Measurements from ENCODE around the gene KIAA1586.
"Not testable (repeated sequence)": the region's sequence is repeated elsewhere in the genome, so short reads cannot be mapped to it uniquely, and the experiment has no call there.

KIAA1586 gene

GRCh38 chr6:57046332-57047256 is at the start of gene KIAA1586:
TSS of gene KIAA1586 (plus strand) at chr6:57046693. CDS start at chr6:57046756, 63 bp downstream.
- DNase-seq: peak; percentile 79

GRCh38 chr6:56999049-56999448 is 47.4 kb upstream of the KIAA1586 start:
- no peak for DNase-seq

GRCh38 chr6:56999748-57000147 is 46.7 kb upstream of the KIAA1586 start:
- not testable (repeated sequence) for DNase-seq

- DNase-seq: no peak
Observed at GRCh38 chr6:57002197-57002596, 44.3 kb upstream of the KIAA1586 start.

GRCh38 chr6:57004292-57004691 is 42.2 kb upstream of the KIAA1586 start:
- DNase-seq: no peak

- DNase-seq: no peak
Observed at GRCh38 chr6:57006101-57006500, 40.4 kb upstream of the KIAA1586 start.

- DNase-seq: not testable (repeated sequence)
Observed at GRCh38 chr6:57008069-57008468, 38.4 kb upstream of the KIAA1586 start.

- DNase-seq: no peak
Observed at GRCh38 chr6:57013521-57013926, 33.0 kb upstream of the KIAA1586 start.

- no peak for DNase-seq
Observed at GRCh38 chr6:57017069-57017468, 29.4 kb upstream of the KIAA1586 start.

- no peak for DNase-seq
Observed at GRCh38 chr6:57017841-57018240, 28.7 kb upstream of the KIAA1586 start.

GRCh38 chr6:57019434-57019833 is 27.1 kb upstream of the KIAA1586 start:
- DNase-seq: no peak

- DNase-seq: no peak
Observed at GRCh38 chr6:57021086-57021720, 25.3 kb upstream of the KIAA1586 start.

- no peak for DNase-seq
Observed at GRCh38 chr6:57024321-57024720, 22.2 kb upstream of the KIAA1586 start.

GRCh38 chr6:57024775-57025174 is 21.7 kb upstream of the KIAA1586 start:
- DNase-seq: no peak

- DNase-seq: no peak
Observed at GRCh38 chr6:57026001-57026400, 20.5 kb upstream of the KIAA1586 start.

- no peak for DNase-seq
Observed at GRCh38 chr6:57027301-57027700, 19.2 kb upstream of the KIAA1586 start.

- no peak for DNase-seq
Observed at GRCh38 chr6:57029213-57029612, 17.3 kb upstream of the KIAA1586 start.

- DNase-seq: no peak
Observed at GRCh38 chr6:57033228-57033627, 13.3 kb upstream of the KIAA1586 start.

GRCh38 chr6:57035549-57035948 is 10.9 kb upstream of the KIAA1586 start:
- no peak for DNase-seq

- DNase-seq: no peak
Observed at GRCh38 chr6:57038906-57039305, 7.6 kb upstream of the KIAA1586 start.

GRCh38 chr6:57040011-57040410 is 6.5 kb upstream of the KIAA1586 start:
- DNase-seq: no peak

GRCh38 chr6:57044061-57044460 is 2.4 kb upstream of the KIAA1586 start:
- DNase-seq: not testable (repeated sequence)

- no peak for DNase-seq
Observed at GRCh38 chr6:57044568-57044967, 1.9 kb upstream of the KIAA1586 start.

- not testable (repeated sequence) for DNase-seq
Observed at GRCh38 chr6:57047257-57047585, 728 bp downstream of the KIAA1586 start.
